HG02852 (cell line): ENCODE data around the gene TSHB.

Experiments used
- ATAC-seq: cut with Tn5 transposase; IDR thresholded peaks from one replicate; pipeline ENCODE4 v1.9.1; 2021; ENCODE audit warnings: mild to moderate bottlenecking, moderate library complexity; ENCODE audit not compliant: unreplicated experiment

TSHB gene

DNA sequence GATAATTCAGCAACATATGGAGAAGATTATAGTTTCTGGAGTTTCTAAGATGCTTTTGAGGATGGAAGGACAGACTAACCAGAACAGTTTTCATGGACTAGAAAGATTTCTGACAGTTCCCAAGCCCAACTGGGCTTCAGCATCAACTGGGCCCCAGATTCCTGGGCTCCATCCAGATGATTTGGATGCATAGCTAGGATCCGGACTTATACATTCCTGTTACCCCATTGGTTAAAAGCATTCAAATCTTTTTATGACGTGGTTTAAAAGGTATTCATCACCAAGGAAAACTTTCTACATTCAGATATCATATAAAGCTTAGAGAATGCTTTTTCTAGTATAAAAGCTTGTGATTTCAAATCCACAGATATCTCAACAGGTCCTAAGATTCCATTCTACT lies 29.7 kb downstream of the TSHB start:
- no peak for ATAC-seq

DNA sequence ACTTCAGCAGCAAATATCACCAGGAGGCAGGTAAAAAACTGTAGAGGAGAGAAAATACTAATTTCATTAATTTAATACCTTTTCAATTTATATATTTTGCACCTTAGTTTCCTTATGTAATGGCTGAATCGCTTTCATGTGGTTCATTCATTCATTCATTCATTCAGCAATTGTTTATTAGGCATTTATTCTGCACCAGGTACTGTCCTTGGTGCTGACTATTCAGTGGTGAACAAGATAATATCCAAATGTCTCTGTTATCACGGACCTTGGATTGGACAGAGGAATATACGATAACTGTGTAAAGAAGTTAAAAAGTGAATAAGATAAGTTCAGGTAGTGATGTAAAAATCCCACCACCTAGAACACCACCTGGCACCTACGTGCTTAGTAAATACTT lies 30.9 kb downstream of the TSHB start:
- ATAC-seq = no peak

DNA sequence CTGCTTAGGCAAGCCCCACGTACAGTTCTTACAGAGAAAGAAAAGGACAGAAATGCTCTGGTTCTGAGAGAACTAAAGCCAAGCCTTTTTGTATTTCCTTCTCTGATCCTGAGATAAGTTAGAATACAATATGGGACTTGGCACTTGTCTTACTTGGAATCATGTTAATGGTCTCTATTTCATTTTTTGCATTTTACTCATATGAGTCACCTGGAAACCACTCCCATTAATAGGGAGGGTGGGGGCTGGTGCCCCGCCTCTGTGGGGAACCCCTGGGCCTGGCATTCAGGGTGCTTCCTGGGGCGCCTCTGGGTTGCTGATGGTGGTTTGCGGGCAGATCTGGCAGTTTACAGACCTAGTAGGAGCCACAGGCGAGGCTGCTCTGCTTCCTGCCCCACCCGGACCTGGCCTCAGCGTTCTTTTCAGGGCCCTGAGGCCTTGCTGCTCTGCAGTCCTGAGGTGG lies 32.9 kb downstream of the TSHB start:
- peak; percentile 59 for ATAC-seq

DNA sequence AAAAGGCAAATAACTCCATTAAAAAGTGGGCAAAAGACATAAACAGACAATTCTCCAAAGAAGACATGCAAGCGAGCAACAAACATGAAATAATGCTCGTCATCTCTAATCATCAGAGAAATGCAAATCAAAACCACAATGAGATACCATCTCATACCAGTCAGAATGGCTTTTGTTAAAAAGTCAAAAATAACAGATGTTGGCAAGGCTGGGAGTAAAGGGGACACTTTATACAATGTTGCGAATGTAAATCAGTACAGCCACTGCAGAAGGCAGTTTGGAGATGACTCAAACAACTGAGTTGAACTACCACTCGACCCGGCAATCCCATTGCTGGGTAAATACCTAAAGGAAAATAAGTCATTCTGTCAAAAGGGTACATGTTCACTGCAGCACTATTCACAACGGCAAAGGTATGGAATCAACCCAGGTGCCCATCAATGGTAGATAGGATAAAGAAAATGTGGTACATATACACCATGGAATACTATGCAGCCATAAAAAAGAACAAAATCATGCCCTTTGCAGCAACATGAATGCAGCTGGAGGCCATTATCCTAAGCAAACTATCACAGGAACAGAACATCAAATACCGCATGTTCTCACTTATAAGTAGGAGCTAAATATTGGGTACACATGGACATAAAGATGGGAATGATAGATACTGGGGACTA lies 33.7 kb downstream of the TSHB start:
- no peak for ATAC-seq

DNA sequence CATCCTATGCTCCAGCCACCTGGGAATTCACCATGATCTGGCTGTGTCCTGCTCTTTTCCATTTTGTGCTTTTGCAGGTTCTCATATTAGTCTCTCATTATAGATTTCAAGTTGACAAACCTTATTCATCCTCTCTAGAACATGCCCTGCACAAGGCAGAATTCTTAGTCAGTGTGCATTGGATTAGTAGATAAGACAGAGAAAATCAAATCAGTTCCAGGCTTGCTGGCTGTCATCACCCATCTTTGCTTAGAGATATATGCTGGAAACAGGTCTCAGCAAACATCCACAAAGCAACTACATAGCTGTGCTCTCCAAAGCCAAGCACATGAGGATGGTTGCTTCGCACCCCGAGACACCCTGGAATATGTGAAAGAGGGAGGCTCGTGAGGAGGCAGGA lies 34.8 kb downstream of the TSHB start:
- ATAC-seq = no peak

DNA sequence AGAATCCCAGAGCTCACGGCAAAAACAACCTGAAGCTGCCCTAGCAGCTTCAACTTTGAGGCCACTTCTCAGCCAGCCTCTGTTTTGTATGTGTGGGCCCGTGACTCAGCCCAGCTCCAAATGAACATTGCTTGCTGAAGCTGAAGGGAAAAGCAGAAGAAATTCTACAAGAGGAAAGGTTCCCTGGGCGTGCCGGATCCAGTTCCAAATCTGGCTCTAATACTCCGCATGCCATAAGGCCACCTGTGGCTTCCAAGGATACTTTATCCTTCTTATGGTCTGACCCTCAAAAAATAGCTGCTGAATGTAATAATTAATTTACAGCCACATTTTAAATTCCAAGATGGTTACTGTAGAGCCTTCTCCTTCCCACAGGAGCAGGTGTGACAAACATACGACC lies 35.4 kb downstream of the TSHB start:
- ATAC-seq = no peak

DNA sequence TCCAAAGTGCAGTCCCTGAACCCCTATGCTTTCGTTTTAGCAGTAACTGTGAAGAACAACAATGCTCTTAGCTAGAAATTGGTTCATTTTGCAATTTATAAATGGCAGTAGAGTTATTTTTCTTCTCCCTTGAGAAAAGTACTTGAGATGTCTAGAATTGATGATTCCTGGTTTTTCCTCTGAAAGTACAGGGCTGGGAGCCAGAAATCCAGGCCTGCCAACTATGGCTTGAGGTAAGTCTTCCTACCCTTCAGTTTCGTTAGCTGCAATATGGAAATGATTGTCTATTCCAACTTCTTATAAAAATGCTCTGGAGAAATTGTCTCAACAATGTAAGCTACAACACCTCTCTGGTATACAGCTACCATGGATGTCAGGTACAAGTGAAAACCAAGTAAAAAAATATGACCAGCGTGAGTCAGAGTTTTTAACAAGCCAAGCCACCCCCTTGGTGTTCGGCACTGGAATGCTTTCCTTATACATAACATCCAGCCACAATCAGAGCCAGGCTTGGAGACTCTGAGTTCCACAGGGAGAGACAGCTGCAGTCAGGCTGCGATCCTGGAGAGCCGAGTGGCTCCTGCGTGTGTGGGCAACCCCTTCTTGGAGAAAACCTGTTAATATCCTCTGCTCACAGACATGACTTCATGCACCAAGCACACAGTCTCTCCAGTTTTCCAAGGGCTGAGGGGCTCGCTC lies 37.7 kb downstream of the TSHB start:
- no peak for ATAC-seq

DNA sequence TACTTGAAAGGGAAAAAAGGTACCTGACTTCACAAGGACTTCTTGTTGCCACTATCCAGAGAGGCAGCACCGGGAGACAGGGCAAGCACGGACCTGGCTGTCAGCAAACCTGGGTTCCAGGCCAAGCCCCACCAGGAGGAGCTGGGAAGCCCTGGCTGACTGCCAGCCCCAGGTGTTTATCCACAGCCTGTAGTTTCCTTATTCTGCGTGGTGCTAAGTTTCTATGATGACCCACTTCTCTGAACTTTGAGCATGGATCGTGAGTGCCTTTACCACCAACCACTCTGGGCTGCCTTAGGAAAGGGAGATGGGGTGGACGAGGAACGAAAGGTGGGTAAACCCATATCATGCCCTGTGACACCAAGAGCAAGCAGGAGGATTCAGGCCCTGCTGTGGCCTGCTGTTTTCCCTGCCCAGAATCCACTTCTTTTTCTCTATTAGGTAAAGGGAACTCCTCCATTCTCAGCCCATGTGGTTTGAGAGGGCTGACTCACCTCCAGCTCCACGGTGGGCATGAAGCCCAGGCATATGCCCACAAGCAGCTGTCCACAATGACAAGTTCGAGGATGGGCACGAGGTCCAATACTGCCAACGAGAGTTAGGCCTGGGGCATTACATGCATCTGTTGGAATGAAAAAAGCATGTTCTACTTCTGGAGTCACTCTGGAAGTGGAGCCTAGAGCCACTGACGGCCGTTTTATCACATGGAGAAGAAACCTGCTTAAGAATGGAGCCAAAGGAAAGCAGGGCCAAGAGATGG lies 39.4 kb downstream of the TSHB start:
- ATAC-seq = no peak

DNA sequence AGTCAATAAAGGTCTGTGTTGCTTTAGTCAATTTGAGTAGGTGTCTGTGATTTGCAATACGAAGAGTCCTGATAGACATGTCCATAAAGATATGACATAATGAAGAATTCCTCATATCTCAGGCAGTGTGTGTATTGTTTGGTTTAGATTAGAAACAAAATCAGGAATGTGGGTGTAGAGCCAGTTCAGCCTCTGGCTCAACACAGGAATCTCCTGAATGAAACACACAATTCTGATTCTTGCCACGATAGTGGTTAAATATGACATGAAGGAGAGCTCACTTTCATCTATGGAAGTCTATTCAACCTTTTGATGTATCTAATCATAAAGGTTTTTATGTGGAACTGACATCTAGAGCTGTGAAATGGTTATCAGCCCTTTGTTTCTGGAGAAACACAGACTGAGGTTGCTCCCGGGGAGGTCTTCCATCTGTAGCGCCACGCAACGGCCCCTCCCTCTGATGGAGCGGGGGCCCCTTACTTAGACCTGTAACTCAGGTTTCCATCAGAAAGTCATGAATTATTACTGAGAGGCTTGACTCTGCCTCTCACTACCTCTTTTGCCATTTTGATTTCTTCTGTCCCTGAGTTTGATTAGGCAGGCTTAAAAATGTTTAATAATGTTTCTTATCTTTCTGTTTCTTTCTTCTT lies 40.2 kb downstream of the TSHB start:
- ATAC-seq = no peak

DNA sequence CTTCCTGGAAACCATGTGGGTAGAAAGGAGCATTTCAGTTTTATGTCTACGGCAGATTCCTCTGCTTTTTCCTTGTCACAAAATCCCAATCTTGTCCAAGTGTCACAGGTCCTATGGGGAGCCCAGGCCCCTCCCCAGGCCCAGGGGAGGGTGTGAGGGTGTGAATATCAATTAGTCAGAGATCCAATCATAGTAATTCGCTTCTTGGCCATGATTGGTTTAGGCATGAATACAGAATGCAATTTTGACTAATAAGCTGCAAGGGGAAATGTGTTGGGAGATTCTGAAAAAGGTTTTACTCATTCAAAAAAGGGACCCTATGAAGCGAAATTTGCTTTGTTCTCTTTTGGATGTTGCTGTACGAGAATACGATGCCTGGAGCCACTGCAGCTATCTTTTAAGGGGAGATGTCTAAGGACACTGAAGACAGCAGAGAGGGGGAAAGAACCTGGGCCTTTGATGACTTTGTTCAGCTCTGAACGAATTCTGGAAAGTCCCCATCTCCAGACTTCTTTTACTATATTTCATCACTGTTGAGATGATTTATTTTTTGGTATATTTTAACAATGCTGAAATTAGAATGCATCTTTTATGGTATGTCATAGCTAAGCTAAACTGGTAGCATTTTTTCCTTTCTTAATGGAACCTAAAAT lies 41.5 kb downstream of the TSHB start:
- no peak for ATAC-seq

DNA sequence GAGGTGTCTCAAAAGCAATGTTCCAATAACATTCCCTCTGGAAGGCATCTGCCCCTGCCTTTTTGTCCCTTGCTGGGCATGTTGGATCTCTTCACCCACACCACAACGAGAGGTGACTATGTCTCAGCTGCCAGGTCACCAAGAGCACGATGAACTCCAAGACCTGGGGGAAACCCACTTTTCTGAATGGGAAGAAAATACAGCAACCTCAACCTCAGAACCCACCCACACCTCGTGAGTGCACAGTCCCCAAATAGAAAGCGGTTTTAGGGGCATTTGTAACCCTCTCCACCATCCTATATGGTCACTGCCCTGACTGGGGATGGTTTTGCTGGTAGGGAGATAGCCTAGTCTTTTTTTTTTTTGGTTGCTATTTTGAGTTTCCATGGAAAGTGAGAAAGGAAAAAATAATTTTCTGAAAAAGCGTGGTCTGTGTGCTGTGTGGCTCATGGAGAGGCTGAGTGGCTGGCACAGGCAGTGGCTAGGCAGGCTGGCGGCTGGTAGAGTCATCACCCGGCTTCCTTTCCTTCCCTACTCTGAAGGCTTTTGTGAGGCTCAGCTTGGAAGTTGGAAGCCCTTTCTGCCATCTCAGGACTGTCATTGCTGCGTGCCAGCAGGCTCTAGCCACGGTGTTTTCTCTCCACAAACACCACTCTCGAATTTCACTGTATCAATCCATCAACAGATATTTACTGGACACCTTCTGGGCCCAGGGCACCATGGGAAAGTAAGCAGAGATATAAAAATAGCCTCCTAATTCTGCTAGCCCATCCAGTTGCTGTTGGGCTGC lies 43.9 kb downstream of the TSHB start:
- ATAC-seq = no peak

DNA sequence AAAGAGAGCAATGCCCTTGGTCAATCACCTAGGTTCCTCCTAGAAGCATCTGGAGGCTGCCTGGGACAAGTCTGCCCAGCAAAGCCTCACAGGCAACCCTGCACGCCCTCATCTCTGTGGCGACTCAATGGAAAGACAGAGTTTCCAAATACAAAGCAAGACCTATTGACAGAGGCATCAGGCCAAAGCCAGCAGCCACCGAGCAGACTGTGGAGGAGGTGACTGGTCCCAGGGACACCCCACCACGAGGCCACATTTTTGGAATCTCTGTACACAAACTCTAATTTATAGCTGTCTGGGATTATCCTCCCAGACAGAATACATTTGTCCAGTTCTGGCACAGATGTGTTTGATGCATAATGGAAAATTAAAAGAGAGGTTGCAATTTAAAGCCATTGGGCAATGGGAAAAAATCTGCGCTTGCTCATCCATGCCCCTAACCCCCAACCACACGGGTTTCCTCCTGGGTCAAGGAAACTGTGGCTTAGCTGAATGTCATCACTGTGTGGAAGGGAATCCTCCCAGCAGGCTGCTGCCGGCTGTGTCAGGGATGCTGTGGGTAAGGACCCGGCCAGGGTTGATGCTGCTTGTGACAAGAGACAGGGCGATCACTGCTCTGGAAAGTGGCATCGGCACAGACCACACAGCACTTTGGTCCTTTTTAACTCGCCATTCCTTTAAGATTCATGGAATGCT lies 45.4 kb downstream of the TSHB start:
- ATAC-seq = no peak

DNA sequence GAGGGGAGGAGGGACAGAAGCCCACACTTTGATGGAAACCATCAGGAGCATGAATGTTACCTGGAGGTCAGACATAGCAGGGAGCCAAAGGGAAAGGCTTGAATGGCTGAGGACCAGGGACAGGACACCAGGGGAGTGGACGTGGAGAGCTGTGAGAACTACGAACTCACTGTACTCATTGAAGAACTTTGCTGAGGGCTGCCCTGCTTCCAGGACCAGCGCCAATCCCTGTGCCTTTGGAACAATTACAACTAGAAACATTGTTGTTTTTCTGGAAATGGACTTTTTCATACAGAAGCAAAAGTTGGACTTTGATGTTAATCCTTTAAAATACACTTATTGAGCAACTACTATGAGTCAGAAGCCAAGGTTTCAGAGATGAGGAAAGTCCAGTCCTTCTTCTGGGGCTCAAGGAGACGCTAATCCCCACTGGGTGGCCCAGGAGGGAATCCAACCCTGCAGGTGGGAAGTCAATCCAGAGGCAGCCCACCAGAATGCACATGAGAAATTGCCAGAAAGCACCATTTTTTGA lies 46.8 kb downstream of the TSHB start:
- no peak for ATAC-seq

DNA sequence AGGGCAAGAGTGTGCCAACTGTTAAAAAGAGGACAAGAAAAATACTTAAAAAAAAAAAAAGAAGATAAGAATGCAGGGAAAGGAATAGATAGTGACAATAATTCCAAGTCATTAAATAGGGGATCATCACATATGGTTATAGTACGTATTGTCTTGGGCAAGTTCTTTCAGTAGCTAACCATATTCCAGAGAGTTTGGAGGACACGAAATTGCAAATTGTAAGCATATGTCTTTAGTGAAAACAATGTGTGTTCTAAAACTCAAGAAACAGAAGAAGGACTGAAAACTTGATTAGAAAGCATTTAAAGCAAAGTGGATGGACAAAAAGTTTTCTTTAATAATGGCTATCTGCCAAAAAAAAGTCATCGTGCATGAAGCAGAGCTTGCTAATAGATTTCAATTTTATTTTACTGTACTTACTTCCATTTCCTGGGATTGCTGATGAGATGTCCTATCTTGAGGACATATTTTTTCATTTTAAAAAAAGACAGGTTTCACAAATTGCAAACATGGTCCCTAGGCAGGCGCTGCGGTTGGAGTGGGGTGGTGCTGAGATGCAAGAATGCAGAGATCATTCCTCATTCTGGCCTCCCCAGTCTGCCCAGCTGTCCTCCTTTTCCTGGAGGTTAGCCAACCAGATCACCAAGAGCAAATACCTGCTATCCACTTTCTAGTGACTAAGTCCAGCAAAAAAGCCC lies 47.8 kb downstream of the TSHB start:
- no peak for ATAC-seq

DNA sequence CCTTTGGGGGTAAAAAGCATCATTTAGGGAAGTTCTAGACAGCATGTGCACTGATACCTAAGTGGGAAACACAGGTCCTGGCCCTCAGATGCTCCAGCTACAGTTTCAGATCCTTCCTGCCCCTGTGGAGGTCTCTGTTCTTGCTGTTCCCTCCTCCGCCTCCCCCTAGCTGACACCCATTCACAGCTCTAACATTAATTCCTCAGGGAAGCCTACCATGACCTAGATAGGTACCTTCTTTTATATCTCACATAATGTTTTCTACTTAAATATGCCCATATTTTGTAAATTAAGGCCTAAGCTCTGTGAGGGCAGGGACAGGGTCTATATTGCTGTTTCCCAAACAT lies 48.3 kb downstream of the TSHB start:
- ATAC-seq = no peak

DNA sequence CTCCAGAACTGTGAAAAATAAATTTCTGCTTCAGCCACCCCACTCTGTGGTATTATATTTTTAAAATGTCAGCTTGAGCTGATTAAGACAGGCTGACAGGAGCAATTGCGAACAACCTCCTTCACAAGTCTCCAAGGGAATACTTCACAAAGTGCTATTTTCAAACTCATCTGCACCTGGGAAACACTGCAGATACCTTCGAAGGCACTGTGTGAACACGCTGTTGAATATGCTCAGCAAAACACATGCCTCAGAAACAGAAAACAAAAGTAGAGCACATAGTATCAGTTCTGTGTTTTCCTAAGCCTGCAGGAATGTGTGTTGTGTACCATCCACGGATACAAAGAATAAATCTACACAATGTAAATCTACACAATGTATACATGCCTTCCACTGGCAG lies 49.1 kb downstream of the TSHB start:
- no peak for ATAC-seq

DNA sequence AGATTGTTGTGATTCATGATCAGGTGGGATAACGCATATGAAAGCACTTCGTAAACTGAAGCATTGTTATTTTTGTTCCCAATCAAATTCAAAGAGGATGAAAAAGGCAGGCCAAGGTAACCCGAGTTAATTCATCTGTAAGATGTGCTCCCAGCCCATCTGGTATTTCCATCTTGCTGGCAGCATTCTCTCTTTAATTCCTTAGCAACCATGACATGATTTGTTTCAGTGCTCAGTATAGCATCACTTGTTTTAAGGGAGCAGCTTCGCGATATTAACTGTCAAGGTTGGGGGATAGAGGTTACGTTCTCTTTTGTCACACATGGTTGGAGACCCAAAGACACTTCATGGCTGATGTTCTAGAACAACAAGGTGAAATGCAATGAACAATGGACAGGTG lies 53.3 kb downstream of the TSHB start:
- no peak for ATAC-seq
